Measurements from ENCODE around the gene MAST1.
"Not testable (repeated sequence)": the region's sequence is repeated elsewhere in the genome, so short reads cannot be mapped to it uniquely, and the experiment has no call there.

MAST1 gene

GRCh38 chr19:12896460-12896859 is 58.1 kb downstream of the MAST1 start:
- in situ Hi-C loops (cut with MboI; ENCODE audit: low sequenced_read_pairs, unreplicated experiment) = no loop called here
- DNase-seq (ENCODE audit: low spot score) = no peak
- TF ChIP-seq CTCF (IDR thresholded peaks at IDR 0.05; ENCODE audit: borderline replicate concordance, control extremely low read depth, extremely low read depth, insufficient read depth, missing control alignments) = no peak

- peak; percentile 80 for DNase-seq (ENCODE audit: low spot score)
- in situ Hi-C loops (cut with MboI; ENCODE audit: low sequenced_read_pairs, unreplicated experiment) = no loop called here
- no peak for TF ChIP-seq CTCF (IDR thresholded peaks at IDR 0.05; ENCODE audit: borderline replicate concordance, control extremely low read depth, extremely low read depth, insufficient read depth, missing control alignments)
Measured at GRCh38 chr19:12899891-12900518, 61.7 kb downstream of the MAST1 start.

GRCh38 chr19:12907166-12907565 is 68.9 kb downstream of the MAST1 start:
- in situ Hi-C loops (cut with MboI; ENCODE audit: low sequenced_read_pairs, unreplicated experiment) = no loop called here

GRCh38 chr19:12912571-12912970 is 74.3 kb downstream of the MAST1 start:
- TF ChIP-seq CTCF (IDR thresholded peaks at IDR 0.05; ENCODE audit: borderline replicate concordance, control extremely low read depth, extremely low read depth, insufficient read depth, missing control alignments) = no peak
- no peak for DNase-seq (ENCODE audit: low spot score)
- in situ Hi-C loops (cut with MboI; ENCODE audit: low sequenced_read_pairs, unreplicated experiment) = no loop called here

More at GRCh38 chr19:12907166-12907565, 68.9 kb downstream of the MAST1 start:
- TF ChIP-seq CTCF (IDR thresholded peaks at IDR 0.05; ENCODE audit: borderline replicate concordance, control extremely low read depth, extremely low read depth, insufficient read depth, missing control alignments) = no peak
- no peak for DNase-seq (ENCODE audit: low spot score)

GRCh38 chr19:12913011-12913561 is 74.8 kb downstream of the MAST1 start:
- in situ Hi-C loops (cut with MboI; ENCODE audit: low sequenced_read_pairs, unreplicated experiment) = no loop called here
- DNase-seq (ENCODE audit: low spot score) = no peak
- TF ChIP-seq CTCF (IDR thresholded peaks at IDR 0.05; ENCODE audit: borderline replicate concordance, control extremely low read depth, extremely low read depth, insufficient read depth, missing control alignments) = no peak

- in situ Hi-C loops (cut with MboI; ENCODE audit: low sequenced_read_pairs, unreplicated experiment) = no loop called here
- TF ChIP-seq CTCF (IDR thresholded peaks at IDR 0.05; ENCODE audit: borderline replicate concordance, control extremely low read depth, extremely low read depth, insufficient read depth, missing control alignments) = no peak
- no peak for DNase-seq (ENCODE audit: low spot score)
Measured at GRCh38 chr19:12913851-12914690, 75.8 kb downstream of the MAST1 start.

- DNase-seq (ENCODE audit: low spot score); in situ Hi-C loops (cut with MboI; ENCODE audit: low sequenced_read_pairs, unreplicated experiment): not testable (repeated sequence)
Measured at GRCh38 chr19:12915860-12916259, 77.5 kb downstream of the MAST1 start.

Measured in GM13976 (cell line).